Ishikawa (cell line): ENCODE measurements around the gene SPATA2L.

Experiments
- CEBPB ChIP-seq: IDR thresholded peaks from 2 replicates; pipeline ENCODE4 v1.6.1; 2012
- CREB1 ChIP-seq: IDR thresholded peaks from 2 replicates; pipeline ENCODE4 v1.6.1; 2012; ENCODE audit warnings: low read depth
- EGR1 ChIP-seq: IDR thresholded peaks from 2 replicates; pipeline ENCODE4 v1.6.1; 2012
- EP300 ChIP-seq: IDR thresholded peaks from 2 replicates; pipeline ENCODE4 v1.6.1; 2012; ENCODE audit warnings: borderline replicate concordance
- FOXM1 ChIP-seq: IDR thresholded peaks from 2 replicates; pipeline ENCODE4 v1.6.1; 2012; ENCODE audit warnings: low read depth, borderline replicate concordance
- NFIC ChIP-seq: IDR thresholded peaks from 2 replicates; pipeline ENCODE4 v1.6.1; 2012
- RAD21 ChIP-seq: IDR thresholded peaks from 2 replicates; pipeline ENCODE4 v1.6.1; 2012; ENCODE audit warnings: low read depth
- TAF1 ChIP-seq: IDR thresholded peaks from 2 replicates; pipeline ENCODE4 v1.6.1; 2012; ENCODE audit warnings: low read depth, mild to moderate bottlenecking
- TCF12 ChIP-seq: IDR thresholded peaks from 2 replicates; pipeline ENCODE4 v1.6.1; 2012; ENCODE audit warnings: low read depth
- TEAD4 ChIP-seq: IDR thresholded peaks from 2 replicates; pipeline ENCODE4 v1.6.1; 2012
- USF1 ChIP-seq: IDR thresholded peaks from 2 replicates; pipeline ENCODE4 v1.6.1; 2012
- YY1 ChIP-seq: IDR thresholded peaks from 2 replicates; pipeline ENCODE4 v1.6.1; 2012; ENCODE audit warnings: low read depth
- ZBTB7A ChIP-seq: IDR thresholded peaks from 2 replicates; pipeline ENCODE4 v1.6.1; 2012; ENCODE audit warnings: low read depth
- TF ChIP-seq, protein P1 (sequence below): IDR thresholded peaks from 2 replicates; pipeline ENCODE4 v1.6.1; 2012
- TF ChIP-seq, protein P2 (sequence below): IDR thresholded peaks from 2 replicates; pipeline ENCODE4 v1.6.1; 2012; ENCODE audit warnings: low read depth, mild to moderate bottlenecking

SPATA2L gene

DNA sequence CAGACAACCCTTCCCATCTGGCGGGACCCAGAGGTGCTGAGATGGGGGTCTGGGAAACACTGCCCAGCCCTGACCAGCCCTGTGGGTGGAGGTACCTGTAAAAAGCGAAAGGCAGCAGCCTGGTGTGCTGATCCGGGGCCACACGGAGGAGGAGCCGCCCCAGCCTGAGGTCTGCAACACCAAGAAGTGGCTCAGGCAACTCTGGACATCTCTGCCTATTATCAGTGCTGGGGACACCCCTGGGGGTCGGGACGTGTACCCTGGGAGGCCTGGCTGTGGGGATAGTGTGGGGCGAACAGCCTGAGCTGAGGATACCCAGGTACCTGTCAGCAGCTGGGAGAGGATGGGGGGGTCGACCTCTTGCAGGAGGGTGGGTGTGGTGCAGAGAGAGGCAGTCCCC lies 37.9 kb upstream of the SPATA2L start:
- TF ChIP-seq CREB1: no peak
- no peak for TF ChIP-seq TCF12
- TF ChIP-seq USF1: no peak
- TF ChIP-seq TEAD4: no peak
- TF ChIP-seq ZBTB7A: no peak
- TF ChIP-seq, protein P1, sequence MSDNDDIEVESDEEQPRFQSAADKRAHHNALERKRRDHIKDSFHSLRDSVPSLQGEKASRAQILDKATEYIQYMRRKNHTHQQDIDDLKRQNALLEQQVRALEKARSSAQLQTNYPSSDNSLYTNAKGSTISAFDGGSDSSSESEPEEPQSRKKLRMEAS: no peak
- no peak for TF ChIP-seq EGR1
- no peak for TF ChIP-seq YY1
- TF ChIP-seq RAD21: no peak
- TF ChIP-seq CEBPB: no peak

GRCh38 chr16:89738538-89739317 lies 37.2 kb upstream of the SPATA2L start:
- TF ChIP-seq, protein P2, sequence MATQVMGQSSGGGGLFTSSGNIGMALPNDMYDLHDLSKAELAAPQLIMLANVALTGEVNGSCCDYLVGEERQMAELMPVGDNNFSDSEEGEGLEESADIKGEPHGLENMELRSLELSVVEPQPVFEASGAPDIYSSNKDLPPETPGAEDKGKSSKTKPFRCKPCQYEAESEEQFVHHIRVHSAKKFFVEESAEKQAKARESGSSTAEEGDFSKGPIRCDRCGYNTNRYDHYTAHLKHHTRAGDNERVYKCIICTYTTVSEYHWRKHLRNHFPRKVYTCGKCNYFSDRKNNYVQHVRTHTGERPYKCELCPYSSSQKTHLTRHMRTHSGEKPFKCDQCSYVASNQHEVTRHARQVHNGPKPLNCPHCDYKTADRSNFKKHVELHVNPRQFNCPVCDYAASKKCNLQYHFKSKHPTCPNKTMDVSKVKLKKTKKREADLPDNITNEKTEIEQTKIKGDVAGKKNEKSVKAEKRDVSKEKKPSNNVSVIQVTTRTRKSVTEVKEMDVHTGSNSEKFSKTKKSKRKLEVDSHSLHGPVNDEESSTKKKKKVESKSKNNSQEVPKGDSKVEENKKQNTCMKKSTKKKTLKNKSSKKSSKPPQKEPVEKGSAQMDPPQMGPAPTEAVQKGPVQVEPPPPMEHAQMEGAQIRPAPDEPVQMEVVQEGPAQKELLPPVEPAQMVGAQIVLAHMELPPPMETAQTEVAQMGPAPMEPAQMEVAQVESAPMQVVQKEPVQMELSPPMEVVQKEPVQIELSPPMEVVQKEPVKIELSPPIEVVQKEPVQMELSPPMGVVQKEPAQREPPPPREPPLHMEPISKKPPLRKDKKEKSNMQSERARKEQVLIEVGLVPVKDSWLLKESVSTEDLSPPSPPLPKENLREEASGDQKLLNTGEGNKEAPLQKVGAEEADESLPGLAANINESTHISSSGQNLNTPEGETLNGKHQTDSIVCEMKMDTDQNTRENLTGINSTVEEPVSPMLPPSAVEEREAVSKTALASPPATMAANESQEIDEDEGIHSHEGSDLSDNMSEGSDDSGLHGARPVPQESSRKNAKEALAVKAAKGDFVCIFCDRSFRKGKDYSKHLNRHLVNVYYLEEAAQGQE: no peak
- TF ChIP-seq TCF12 (no peak), EP300 (no peak), EGR1 (no peak), CREB1 (no peak), TAF1 (no peak), CEBPB (no peak), NFIC (no peak), ZBTB7A (no peak)
- TF ChIP-seq, protein P1: no peak

DNA sequence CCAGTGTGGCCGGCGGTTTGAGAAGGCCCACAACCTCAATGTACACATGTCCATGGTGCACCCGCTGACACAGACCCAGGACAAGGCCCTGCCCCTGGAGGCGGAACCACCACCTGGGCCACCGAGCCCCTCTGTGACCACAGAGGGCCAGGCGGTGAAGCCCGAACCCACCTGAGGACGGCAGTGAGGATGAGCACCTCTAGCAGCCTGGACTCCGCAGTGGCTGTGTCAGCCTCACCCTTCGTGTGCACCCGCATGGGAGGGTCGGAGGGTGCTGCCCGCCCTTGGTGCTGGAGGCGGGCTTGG lies 36.5 kb upstream of the SPATA2L start:
- TF ChIP-seq EP300: no peak

DNA sequence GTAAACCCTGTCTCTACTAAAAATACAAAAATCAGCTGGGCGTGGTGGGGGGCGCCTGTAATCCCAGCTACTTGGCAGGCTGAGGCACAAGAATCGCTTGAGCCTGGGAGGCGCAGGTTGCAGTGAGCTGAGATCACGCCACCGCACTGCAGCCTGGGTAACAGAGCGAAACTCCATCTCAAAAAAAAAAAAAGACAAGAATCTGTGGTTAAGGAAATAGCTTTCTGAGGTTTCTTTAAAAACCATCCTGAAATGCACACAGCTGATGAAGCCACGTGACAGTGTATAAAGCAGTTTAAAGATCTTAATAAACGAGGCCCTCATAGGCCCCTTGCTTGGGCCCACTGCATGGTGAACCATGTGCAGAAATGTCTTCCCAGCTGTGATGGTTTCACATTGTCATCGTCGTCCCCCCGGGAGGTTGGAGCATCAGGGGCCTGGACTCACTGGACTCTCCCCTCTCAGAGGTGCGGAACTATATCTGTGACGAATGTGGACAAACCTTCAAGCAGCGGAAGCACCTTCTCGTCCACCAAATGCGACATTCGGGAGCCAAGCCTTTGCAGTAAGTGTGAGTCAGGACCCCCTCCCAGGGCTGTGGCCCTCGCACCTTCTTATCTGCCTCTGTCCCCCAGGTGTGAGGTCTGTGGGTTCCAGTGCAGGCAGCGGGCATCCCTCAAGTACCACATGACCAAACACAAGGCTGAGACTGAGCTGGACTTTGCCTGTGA lies 36.0 kb upstream of the SPATA2L start:
- TF ChIP-seq ZBTB7A: no peak

DNA sequence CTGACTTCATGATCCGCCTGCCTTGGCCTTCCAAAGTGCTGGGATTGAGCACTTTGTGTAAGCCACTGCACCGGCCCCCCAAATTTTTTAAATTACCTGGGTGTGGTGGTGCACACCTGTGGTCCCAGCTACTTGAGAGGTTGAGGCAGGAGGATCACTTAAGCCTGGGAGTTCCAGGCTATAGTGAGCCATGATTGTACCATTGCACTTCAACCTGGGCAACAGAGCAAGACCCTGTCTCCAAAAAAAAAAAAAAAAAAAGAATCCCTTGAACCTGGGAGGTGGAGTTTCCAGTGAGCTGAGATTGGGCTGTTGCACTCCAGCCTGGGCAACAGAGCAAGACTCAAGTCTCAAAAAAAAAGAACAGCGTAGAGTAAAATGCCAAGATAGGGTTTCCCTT lies 35.0 kb upstream of the SPATA2L start:
- TF ChIP-seq CEBPB (no peak), USF1 (no peak), FOXM1 (no peak), ZBTB7A (no peak), TAF1 (no peak)

GRCh38 chr16:89733792-89734191 lies 32.3 kb upstream of the SPATA2L start:
- no peak for TF ChIP-seq RAD21
- no peak for TF ChIP-seq USF1
- TF ChIP-seq NFIC: no peak
- TF ChIP-seq, protein P2: no peak
- TF ChIP-seq CEBPB: no peak
- TF ChIP-seq ZBTB7A: no peak
- no peak for TF ChIP-seq TAF1
- TF ChIP-seq TEAD4: no peak
- TF ChIP-seq, protein P1: no peak
- TF ChIP-seq FOXM1: no peak
- TF ChIP-seq TCF12: no peak
- no peak for TF ChIP-seq YY1
- no peak for TF ChIP-seq EP300
- TF ChIP-seq CREB1: no peak
- no peak for TF ChIP-seq EGR1
